ENCODE measurements around the gene PARVA. TPM values are rescaled to one million over a fixed set of nuclear protein-coding genes. Genes with fewer than 3 reads are reported as not detected.

The PARVA gene
- polyA plus RNA-seq, 2 of the 4 experiments (the other 2 are of a cell fraction) = 25.5 to 26.1 TPM

DNA sequence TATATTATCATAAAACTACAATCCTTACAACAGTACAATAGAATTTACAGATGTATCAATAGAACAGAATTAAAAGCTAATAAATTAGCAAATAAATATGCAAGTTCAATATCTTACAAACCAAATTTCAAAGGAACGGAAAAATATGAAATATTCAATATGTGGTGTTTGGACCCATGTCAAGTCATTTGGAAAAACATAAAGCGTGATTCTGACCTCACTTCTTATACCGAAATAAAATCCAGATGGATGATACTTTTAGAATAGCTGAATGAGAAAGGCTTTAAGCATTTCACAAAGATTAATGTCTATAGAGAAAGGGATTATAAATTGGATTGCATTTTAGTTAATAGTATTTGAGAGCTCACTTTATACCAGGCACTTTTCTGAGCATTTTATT is 204.0 kb downstream of the PARVA start:
- FAIRE-seq = no peak
- ChIA-PET POLR2A (no interaction called here), CTCF (interaction anchor here (0.9 to 2.3 kb wide), 5 partner anchors 11 to 309 kb away, joined by 3 to 7 read pairs (median 3); no protein-coding TSS in a partner anchor)
- Histone ChIP-seq H3K4me1 (peaks cover 10% of the 10 kb centered on the region; the same call in 2 of the 3 replicates), H3K4me3 (no peak overlapping the region), H3K4me2 (peak overlapping the region; percentile 37; the same call in 1 of the 3 replicates), H3K27ac (no peak overlapping the region), H3K9me3 (no peaks in the 10 kb centered on the region)
- TF ChIP-seq, protein P1, sequence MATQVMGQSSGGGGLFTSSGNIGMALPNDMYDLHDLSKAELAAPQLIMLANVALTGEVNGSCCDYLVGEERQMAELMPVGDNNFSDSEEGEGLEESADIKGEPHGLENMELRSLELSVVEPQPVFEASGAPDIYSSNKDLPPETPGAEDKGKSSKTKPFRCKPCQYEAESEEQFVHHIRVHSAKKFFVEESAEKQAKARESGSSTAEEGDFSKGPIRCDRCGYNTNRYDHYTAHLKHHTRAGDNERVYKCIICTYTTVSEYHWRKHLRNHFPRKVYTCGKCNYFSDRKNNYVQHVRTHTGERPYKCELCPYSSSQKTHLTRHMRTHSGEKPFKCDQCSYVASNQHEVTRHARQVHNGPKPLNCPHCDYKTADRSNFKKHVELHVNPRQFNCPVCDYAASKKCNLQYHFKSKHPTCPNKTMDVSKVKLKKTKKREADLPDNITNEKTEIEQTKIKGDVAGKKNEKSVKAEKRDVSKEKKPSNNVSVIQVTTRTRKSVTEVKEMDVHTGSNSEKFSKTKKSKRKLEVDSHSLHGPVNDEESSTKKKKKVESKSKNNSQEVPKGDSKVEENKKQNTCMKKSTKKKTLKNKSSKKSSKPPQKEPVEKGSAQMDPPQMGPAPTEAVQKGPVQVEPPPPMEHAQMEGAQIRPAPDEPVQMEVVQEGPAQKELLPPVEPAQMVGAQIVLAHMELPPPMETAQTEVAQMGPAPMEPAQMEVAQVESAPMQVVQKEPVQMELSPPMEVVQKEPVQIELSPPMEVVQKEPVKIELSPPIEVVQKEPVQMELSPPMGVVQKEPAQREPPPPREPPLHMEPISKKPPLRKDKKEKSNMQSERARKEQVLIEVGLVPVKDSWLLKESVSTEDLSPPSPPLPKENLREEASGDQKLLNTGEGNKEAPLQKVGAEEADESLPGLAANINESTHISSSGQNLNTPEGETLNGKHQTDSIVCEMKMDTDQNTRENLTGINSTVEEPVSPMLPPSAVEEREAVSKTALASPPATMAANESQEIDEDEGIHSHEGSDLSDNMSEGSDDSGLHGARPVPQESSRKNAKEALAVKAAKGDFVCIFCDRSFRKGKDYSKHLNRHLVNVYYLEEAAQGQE (IDR thresholded peaks at IDR 0.05) = no peak
- TF ChIP-seq CBX8 (IDR thresholded peaks at IDR 0.05) (no peak), NPAS2 (CRISPR knock-in tag; IDR thresholded peaks at IDR 0.05; ENCODE audit: borderline replicate concordance) (no peak), CEBPB (IDR thresholded peaks at IDR 0.05) (no peak), ZFP36 (IDR thresholded peaks at IDR 0.05; ENCODE audit: borderline replicate concordance, partially characterized antibody) (no peak), ZSCAN20 (CRISPR knock-in tag; IDR thresholded peaks at IDR 0.05) (no peak), PHF8 (IDR thresholded peaks at IDR 0.05; ENCODE audit: borderline replicate concordance, low read depth) (no peak), MYC (IDR thresholded peaks at IDR 0.05; ENCODE audit: borderline replicate concordance, low read length) (no peak), ESRRA (IDR thresholded peaks at IDR 0.05; ENCODE audit: borderline replicate concordance, low read length) (no peak), KDM1A (IDR thresholded peaks at IDR 0.05; ENCODE audit: low read depth) (no peak), CBX2 (IDR thresholded peaks at IDR 0.05; ENCODE audit: borderline replicate concordance, low read depth) (no peak), NR3C1 (IDR thresholded peaks at IDR 0.05) (no peak), MAFK (IDR thresholded peaks at IDR 0.05; ENCODE audit: partially characterized antibody) (no peak)
- TF ChIP-seq, protein P2, sequence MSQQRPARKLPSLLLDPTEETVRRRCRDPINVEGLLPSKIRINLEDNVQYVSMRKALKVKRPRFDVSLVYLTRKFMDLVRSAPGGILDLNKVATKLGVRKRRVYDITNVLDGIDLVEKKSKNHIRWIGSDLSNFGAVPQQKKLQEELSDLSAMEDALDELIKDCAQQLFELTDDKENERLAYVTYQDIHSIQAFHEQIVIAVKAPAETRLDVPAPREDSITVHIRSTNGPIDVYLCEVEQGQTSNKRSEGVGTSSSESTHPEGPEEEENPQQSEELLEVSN (IDR thresholded peaks at IDR 0.05; ENCODE audit: borderline replicate concordance, low read depth) = no peak
- TF ChIP-seq, protein P3, sequence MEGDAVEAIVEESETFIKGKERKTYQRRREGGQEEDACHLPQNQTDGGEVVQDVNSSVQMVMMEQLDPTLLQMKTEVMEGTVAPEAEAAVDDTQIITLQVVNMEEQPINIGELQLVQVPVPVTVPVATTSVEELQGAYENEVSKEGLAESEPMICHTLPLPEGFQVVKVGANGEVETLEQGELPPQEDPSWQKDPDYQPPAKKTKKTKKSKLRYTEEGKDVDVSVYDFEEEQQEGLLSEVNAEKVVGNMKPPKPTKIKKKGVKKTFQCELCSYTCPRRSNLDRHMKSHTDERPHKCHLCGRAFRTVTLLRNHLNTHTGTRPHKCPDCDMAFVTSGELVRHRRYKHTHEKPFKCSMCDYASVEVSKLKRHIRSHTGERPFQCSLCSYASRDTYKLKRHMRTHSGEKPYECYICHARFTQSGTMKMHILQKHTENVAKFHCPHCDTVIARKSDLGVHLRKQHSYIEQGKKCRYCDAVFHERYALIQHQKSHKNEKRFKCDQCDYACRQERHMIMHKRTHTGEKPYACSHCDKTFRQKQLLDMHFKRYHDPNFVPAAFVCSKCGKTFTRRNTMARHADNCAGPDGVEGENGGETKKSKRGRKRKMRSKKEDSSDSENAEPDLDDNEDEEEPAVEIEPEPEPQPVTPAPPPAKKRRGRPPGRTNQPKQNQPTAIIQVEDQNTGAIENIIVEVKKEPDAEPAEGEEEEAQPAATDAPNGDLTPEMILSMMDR (IDR thresholded peaks at IDR 0.05) = no peak
- TF ChIP-seq, protein P4, sequence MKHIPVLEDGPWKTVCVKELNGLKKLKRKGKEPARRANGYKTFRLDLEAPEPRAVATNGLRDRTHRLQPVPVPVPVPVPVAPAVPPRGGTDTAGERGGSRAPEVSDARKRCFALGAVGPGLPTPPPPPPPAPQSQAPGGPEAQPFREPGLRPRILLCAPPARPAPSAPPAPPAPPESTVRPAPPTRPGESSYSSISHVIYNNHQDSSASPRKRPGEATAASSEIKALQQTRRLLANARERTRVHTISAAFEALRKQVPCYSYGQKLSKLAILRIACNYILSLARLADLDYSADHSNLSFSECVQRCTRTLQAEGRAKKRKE (CRISPR knock-in tag; IDR thresholded peaks at IDR 0.05; ENCODE audit: low read depth) = no peak
- TF ChIP-seq, protein P5, sequence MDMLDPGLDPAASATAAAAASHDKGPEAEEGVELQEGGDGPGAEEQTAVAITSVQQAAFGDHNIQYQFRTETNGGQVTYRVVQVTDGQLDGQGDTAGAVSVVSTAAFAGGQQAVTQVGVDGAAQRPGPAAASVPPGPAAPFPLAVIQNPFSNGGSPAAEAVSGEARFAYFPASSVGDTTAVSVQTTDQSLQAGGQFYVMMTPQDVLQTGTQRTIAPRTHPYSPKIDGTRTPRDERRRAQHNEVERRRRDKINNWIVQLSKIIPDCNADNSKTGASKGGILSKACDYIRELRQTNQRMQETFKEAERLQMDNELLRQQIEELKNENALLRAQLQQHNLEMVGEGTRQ (IDR thresholded peaks at IDR 0.05) = no peak
- TF ChIP-seq, protein P6, sequence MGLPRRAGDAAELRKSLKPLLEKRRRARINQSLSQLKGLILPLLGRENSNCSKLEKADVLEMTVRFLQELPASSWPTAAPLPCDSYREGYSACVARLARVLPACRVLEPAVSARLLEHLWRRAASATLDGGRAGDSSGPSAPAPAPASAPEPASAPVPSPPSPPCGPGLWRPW (IDR thresholded peaks at IDR 0.05) = no peak
- DNase-seq (ENCODE audit: low read depth in 1 of 2, low spot score in 1 of 2) = no peak
- ATAC-seq = no peak
- 93% methylated on average over 3 of the region's 3 CpGs for WGBS (ENCODE audit: missing lambda C conversion rate)

All from A549 (cell line).